Adrenal gland (tissue), 5 donors: ENCODE measurements around the gene AGBL4.

Experiments used
- POLR2A ChIP-seq, 2 donors: fragments of 450-650 bp; IDR thresholded peaks; one replicate each; pipeline ENCODE4 v1.6.1; 2017; ENCODE audit warnings: antibody characterized with exemption in 2 of 2, mild to moderate bottlenecking in 2 of 2, moderate library complexity in 1 of 2
- TF ChIP-seq, protein P1 (sequence below), 6 experiments: fragments of 450-650 bp in 4 of 6; fragments of 200-600 bp in 2 of 6; sonication (generic) in 1 of 6; IDR thresholded peaks; 1 replicate in 5 of 6; 2 replicates in 1 of 6; pipeline versions ENCODE4 v1.5.1 to v1.8.0; 2016 to 2021; ENCODE audit warnings: antibody characterized with exemption in 6 of 6, mild to moderate bottlenecking in 2 of 6, moderate library complexity in 1 of 6
- donor health status: DM: no; HTN: no; CAD: no.

DNA sequence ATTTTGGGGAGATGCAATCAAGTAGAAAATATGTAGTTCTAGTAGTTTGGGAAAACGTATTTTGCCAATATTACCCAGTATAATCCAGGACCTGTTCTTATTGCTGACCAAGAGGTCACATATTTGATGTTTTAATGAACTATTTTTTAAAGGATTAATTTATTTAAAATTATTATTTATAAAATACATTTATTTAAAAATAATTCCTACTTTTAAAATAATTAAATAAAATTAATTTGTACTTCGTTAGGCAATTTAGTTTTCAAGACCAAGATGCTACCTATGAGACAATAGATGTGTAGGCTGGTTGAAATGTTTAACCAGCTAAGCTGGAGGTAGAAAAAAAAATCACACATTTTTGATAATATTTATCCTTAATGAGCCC is 1106.7 kb downstream of the AGBL4 start:
- TF ChIP-seq, protein P1, sequence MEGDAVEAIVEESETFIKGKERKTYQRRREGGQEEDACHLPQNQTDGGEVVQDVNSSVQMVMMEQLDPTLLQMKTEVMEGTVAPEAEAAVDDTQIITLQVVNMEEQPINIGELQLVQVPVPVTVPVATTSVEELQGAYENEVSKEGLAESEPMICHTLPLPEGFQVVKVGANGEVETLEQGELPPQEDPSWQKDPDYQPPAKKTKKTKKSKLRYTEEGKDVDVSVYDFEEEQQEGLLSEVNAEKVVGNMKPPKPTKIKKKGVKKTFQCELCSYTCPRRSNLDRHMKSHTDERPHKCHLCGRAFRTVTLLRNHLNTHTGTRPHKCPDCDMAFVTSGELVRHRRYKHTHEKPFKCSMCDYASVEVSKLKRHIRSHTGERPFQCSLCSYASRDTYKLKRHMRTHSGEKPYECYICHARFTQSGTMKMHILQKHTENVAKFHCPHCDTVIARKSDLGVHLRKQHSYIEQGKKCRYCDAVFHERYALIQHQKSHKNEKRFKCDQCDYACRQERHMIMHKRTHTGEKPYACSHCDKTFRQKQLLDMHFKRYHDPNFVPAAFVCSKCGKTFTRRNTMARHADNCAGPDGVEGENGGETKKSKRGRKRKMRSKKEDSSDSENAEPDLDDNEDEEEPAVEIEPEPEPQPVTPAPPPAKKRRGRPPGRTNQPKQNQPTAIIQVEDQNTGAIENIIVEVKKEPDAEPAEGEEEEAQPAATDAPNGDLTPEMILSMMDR (IDR thresholded peaks at IDR 0.05): no peak
- no peak for TF ChIP-seq POLR2A (IDR thresholded peaks at IDR 0.05)
